HCT116 (cell line): ENCODE data around the gene CHERP. TPM values are rescaled to one million over a fixed set of nuclear protein-coding genes. Genes with fewer than 3 reads are reported as not detected.

Experiments
- ATAC-seq: fragments of 200-7000 bp; cut with Tn5 transposase; 2 replicates; pipeline ENCODE4 v1.9.1; 2020; ENCODE audit warnings: mild to moderate bottlenecking, moderate library complexity
- BruUV-seq: library from RNA; stranded (reverse); fragments of 400-500 nt; replicated peaks from 2 replicates; lab custom pipeline; 2021; lab: Mats Ljungman, UMichigan
- CTCF ChIA-PET: fragments of 300-600 bp; sonication (Branson Sonifier 250); formaldehyde crosslinking; loops from one replicate; lab custom pipeline; 2021; ENCODE audit warnings: antibody characterized with exemption; lab: Charles Lee
- POLR2A ChIA-PET: fragments of 300-600, 350-600 bp; sonication (Branson Sonifier 250); formaldehyde crosslinking; loops from one replicate; lab custom pipeline; 2021; ENCODE audit warnings: antibody characterized with exemption; lab: Charles Lee
- RAD21 ChIA-PET, 2 experiments: fragments of 300-600 bp; sonication (Branson Sonifier 250); formaldehyde crosslinking; loops; one replicate each; lab custom pipeline; 2023; ENCODE audit warnings: low total read pairs in 2 of 2; ENCODE audit not compliant: uncharacterized antibody in 2 of 2, unreplicated experiment in 2 of 2, low non-redundant PET in 1 of 2; lab: Charles Lee
- DNase-seq: peaks from one replicate; pipeline ENCODE4 v3.0.0-alpha.2; 2010; ENCODE audit warnings: low read depth, low spot score
- H2AFZ ChIP-seq: fragments of 200-600 bp; shearing (Covaris generic), sonication (generic); 2 replicates; pipeline ENCODE4 v1.6.1; 2017; ENCODE audit warnings: low read depth, mixed run types, mixed read lengths, antibody characterized with exemption, low read length; ENCODE audit not compliant: poor library complexity, severe bottlenecking
- H3K27ac ChIP-seq: 2 replicates; pipeline ENCODE4 v1.5.1; 2012; ENCODE audit warnings: low read depth, low read length
- H3K27me3 ChIP-seq: fragments of 200-600 bp; sonication (generic); 2 replicates; pipeline ENCODE4 v1.6.1; 2016; ENCODE audit warnings: mixed run types, low read length, mixed read lengths; ENCODE audit not compliant: insufficient read depth
- H3K36me3 ChIP-seq, 2 experiments: fragments of 200-500 bp in 1 of 2; fragments of 200-600 bp in 1 of 2; sonication (Bioruptor generic) in 1 of 2; sonication (generic) in 1 of 2; 2 replicates each; pipeline versions ENCODE4 v1.5.1 to v1.6.1; 2014 to 2016; ENCODE audit warnings: low read length in 2 of 2, inconsistent platforms in 1 of 2, mixed read lengths in 1 of 2, mixed run types in 1 of 2; ENCODE audit not compliant: insufficient read depth in 2 of 2, control insufficient read depth in 1 of 2
- H3K4me1 ChIP-seq, 2 experiments: fragments of 200-600 bp in 1 of 2; sonication (generic) in 1 of 2; 2 replicates each; pipeline versions ENCODE4 v1.5.1 to v1.6.1; 2012 to 2017; ENCODE audit warnings: low read length in 2 of 2, inconsistent platforms in 1 of 2, mild to moderate bottlenecking in 1 of 2, mixed read lengths in 1 of 2, mixed run types in 1 of 2, moderate library complexity in 1 of 2; ENCODE audit not compliant: insufficient read depth in 2 of 2, control insufficient read depth in 1 of 2
- H3K4me2 ChIP-seq: fragments of 200-600 bp; sonication (generic); 2 replicates; pipeline ENCODE4 v1.6.1; 2017; ENCODE audit warnings: mixed run types, low read length, mixed read lengths
- H3K4me3 ChIP-seq, 2 experiments: fragments of 200-600 bp in 1 of 2; sonication (generic) in 1 of 2; replicated peaks in 1 of 2; 2 replicates each; pipeline ENCODE4 v1.5.1; 2011 to 2016; ENCODE audit warnings: low read length in 2 of 2, control low read depth in 1 of 2, low read depth in 1 of 2, mild to moderate bottlenecking in 1 of 2, mixed read lengths in 1 of 2, mixed run types in 1 of 2
- H3K79me2 ChIP-seq: fragments of 200-600 bp; sonication (generic); 2 replicates; pipeline ENCODE4 v1.6.1; 2017; ENCODE audit warnings: mild to moderate bottlenecking, mixed run types, low read length, moderate library complexity, mixed read lengths; ENCODE audit not compliant: insufficient read depth
- H3K9ac ChIP-seq: fragments of 200-600 bp; sonication (generic); 2 replicates; pipeline ENCODE4 v1.6.1; 2016; ENCODE audit warnings: low read length, mixed read lengths
- H3K9me2 ChIP-seq: fragments of 200-600 bp; sonication (generic), shearing (Covaris generic); 2 replicates; pipeline ENCODE4 v1.6.1; 2017; ENCODE audit warnings: mixed run types, mild to moderate bottlenecking, moderate library complexity; ENCODE audit not compliant: insufficient read depth
- H3K9me3 ChIP-seq, 2 experiments: fragments of 200-500 bp in 1 of 2; fragments of 200-600 bp in 1 of 2; sonication (Bioruptor generic) in 1 of 2; sonication (generic) in 1 of 2; 2 replicates each; pipeline ENCODE4 v1.6.1; 2014 to 2017; ENCODE audit warnings: low read length in 2 of 2, mixed read lengths in 2 of 2, inconsistent platforms in 1 of 2, low read depth in 1 of 2, mild to moderate bottlenecking in 1 of 2, mixed run types in 1 of 2, moderate library complexity in 1 of 2; ENCODE audit not compliant: control insufficient read depth in 1 of 2, insufficient read depth in 1 of 2
- H4K20me1 ChIP-seq: fragments of 200-600 bp; sonication (generic), shearing (Covaris generic); 2 replicates; pipeline ENCODE4 v1.6.1; 2017; ENCODE audit warnings: mixed run types, mild to moderate bottlenecking, moderate library complexity; ENCODE audit not compliant: insufficient read depth
- CBX3 ChIP-seq: IDR thresholded peaks from 2 replicates; pipeline ENCODE4 v1.6.1; 2012; ENCODE audit warnings: low read depth
- CEBPB ChIP-seq: IDR thresholded peaks from 2 replicates; pipeline ENCODE4 v1.6.1; 2012; ENCODE audit warnings: low read depth
- EGR1 ChIP-seq: IDR thresholded peaks from 2 replicates; pipeline ENCODE4 v1.6.1; 2012; ENCODE audit warnings: low read depth
- EZH2 ChIP-seq: fragments of 200-600 bp; sonication (generic); IDR thresholded peaks from 2 replicates; pipeline ENCODE4 v1.6.1; 2017; ENCODE audit warnings: antibody characterized with exemption, mixed run types
- EZH2phosphoT487 ChIP-seq: fragments of 200-600 bp; IDR thresholded peaks from 2 replicates; pipeline ENCODE4 v1.6.1; 2018; ENCODE audit warnings: antibody characterized with exemption, borderline replicate concordance
- JUND ChIP-seq: IDR thresholded peaks from 2 replicates; pipeline ENCODE4 v1.6.1; 2012
- POLR2A ChIP-seq: IDR thresholded peaks from 2 replicates; pipeline ENCODE4 v1.7.0; 2011; ENCODE audit warnings: borderline replicate concordance; ENCODE audit not compliant: insufficient read depth, insufficient read length; ENCODE audit errors: extremely low read depth
- RAD21 ChIP-seq: IDR thresholded peaks from 2 replicates; pipeline ENCODE4 v1.6.1; 2012; ENCODE audit warnings: low read depth, mild to moderate bottlenecking
- SIN3A ChIP-seq: IDR thresholded peaks from 2 replicates; pipeline ENCODE4 v1.6.1; 2012; ENCODE audit warnings: low read depth
- SRF ChIP-seq: IDR thresholded peaks from 2 replicates; pipeline ENCODE4 v1.6.1; 2012; ENCODE audit warnings: low read depth
- TCF7L2 ChIP-seq: IDR thresholded peaks from 2 replicates; pipeline ENCODE4 v1.7.0; 2011; ENCODE audit warnings: borderline replicate concordance, inconsistent platforms; ENCODE audit not compliant: insufficient read depth, insufficient read length; ENCODE audit errors: extremely low read depth
- ZBTB33 ChIP-seq: IDR thresholded peaks from 2 replicates; pipeline ENCODE4 v1.6.1; 2011; ENCODE audit warnings: mild to moderate bottlenecking, low read length, moderate library complexity; ENCODE audit not compliant: insufficient replicate concordance; ENCODE audit errors: extremely low read depth
- ZFX ChIP-seq: fragments of 450-650 bp; IDR thresholded peaks from 2 replicates; pipeline ENCODE4 v1.6.1; 2017
- ZNF274 ChIP-seq: fragments of 200-500 bp; sonication (Bioruptor generic); IDR thresholded peaks from 2 replicates; pipeline ENCODE4 v1.6.1; 2014; ENCODE audit warnings: mild to moderate bottlenecking, low read depth, low read length, inconsistent platforms
- intact Hi-C: fragments of 100-400 bp; cut with micrococcal nuclease; formaldehyde crosslinking; loops from 2 replicates; pipeline ENCODE4 v1.10.0; 2022
- total RNA-seq: library from RNA; stranded (reverse); gene quantifications from one replicate; pipeline ENCODE4 v1.2.1, GENCODE V29; 2021; ENCODE audit not compliant: unreplicated experiment
- TF ChIP-seq, protein P1 (sequence below): IDR thresholded peaks from 2 replicates; pipeline ENCODE4 v1.6.1; 2012; ENCODE audit warnings: low read depth

Gene CHERP
- total RNA-seq, 1 experiment from 2014 or later = 65.8 TPM

DNA sequence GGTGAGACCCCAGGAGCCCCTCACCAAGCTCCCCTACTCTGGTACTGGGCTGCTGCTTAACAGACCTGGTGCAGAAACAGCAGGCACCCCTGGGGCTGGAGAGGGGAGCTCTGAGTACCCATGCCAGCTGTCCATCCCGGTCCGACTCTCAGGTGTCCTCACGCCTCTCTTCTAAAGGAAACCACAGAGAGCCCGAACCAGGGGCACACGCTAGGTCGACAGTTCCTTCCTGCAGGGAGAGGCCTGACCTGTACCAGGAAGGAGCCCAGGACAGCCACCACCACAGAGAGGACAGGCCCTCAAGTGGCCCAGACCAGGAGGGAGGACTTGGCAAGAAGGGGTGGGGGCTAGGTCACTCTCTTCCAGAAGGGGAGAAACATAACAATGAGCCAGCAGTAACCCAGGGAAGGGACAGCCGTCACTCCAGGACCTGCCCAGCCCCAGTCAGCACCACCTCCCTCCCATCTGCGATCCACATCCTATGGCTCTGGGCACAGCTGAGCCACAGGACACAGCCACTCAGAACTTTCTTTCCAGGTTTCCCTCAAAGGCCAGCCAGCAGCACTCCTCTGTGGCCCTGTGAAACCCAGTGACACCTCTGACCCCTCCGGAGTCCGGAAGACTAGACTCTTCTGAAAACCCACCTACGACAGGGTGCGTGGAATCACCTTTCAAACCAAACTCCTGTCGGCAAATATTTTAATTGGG, 43.0 kb upstream of the CHERP start:
- intact Hi-C loops = no loop called here
- Histone ChIP-seq H4K20me1 (no peaks in the 10 kb centered on the region; the same call in 1 of the 2 replicates), H3K36me3 (no peaks in the 10 kb centered on the region)

More for the DNA sequence above, 43.0 kb upstream of the CHERP start:
- Histone ChIP-seq H3K27ac (peak overlapping the region; percentile 25; the same call in 1 of the 2 replicates), H3K9me3 (no peaks in the 10 kb centered on the region), H3K4me2 (peak overlapping the region; percentile 52), H3K9me2 (no peaks in the 10 kb centered on the region), H3K4me1 (peaks cover 13 to 26% of the 10 kb centered on the region in 2 experiments), H3K27me3 (no peaks in the 10 kb centered on the region), H3K79me2 (peaks cover 100% of the 10 kb centered on the region), H3K9ac (peak overlapping the region; percentile 8; the same call in 1 of the 2 replicates), H3K4me3 (no peak overlapping the region), H2AFZ (no peak overlapping the region)
- ChIA-PET RAD21 (no interaction called here), CTCF (no interaction called here), POLR2A (interaction anchor here (1.0 kb wide), 1 partner anchor 12 kb away, joined by 6 read pairs; the partner anchor contains the start of gene SLC35E1)
- ATAC-seq (no peak), DNase-seq (no peak)
- no TSS peak for BruUV-seq
- TF ChIP-seq EZH2phosphoT487 = no peak
- TF ChIP-seq ZBTB33 = no peak
- TF ChIP-seq CBX3 = no peak
- no peak for TF ChIP-seq ZFX
- TF ChIP-seq SRF = no peak
- TF ChIP-seq RAD21 = no peak
- TF ChIP-seq, protein P1, sequence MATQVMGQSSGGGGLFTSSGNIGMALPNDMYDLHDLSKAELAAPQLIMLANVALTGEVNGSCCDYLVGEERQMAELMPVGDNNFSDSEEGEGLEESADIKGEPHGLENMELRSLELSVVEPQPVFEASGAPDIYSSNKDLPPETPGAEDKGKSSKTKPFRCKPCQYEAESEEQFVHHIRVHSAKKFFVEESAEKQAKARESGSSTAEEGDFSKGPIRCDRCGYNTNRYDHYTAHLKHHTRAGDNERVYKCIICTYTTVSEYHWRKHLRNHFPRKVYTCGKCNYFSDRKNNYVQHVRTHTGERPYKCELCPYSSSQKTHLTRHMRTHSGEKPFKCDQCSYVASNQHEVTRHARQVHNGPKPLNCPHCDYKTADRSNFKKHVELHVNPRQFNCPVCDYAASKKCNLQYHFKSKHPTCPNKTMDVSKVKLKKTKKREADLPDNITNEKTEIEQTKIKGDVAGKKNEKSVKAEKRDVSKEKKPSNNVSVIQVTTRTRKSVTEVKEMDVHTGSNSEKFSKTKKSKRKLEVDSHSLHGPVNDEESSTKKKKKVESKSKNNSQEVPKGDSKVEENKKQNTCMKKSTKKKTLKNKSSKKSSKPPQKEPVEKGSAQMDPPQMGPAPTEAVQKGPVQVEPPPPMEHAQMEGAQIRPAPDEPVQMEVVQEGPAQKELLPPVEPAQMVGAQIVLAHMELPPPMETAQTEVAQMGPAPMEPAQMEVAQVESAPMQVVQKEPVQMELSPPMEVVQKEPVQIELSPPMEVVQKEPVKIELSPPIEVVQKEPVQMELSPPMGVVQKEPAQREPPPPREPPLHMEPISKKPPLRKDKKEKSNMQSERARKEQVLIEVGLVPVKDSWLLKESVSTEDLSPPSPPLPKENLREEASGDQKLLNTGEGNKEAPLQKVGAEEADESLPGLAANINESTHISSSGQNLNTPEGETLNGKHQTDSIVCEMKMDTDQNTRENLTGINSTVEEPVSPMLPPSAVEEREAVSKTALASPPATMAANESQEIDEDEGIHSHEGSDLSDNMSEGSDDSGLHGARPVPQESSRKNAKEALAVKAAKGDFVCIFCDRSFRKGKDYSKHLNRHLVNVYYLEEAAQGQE = no peak
- TF ChIP-seq TCF7L2 = no peak
- no peak for TF ChIP-seq SIN3A
- no peak for TF ChIP-seq POLR2A
- TF ChIP-seq EZH2 = no peak
- no peak for TF ChIP-seq ZNF274
- no peak for TF ChIP-seq JUND
- TF ChIP-seq EGR1 = no peak
- no peak for TF ChIP-seq CEBPB
